Measurements from ENCODE around the gene STK39. TPM values are rescaled to one million over a fixed set of nuclear protein-coding genes. Genes with fewer than 3 reads are reported as not detected.

The STK39 gene
- polyA plus RNA-seq, 3 donors = 30.4 to 36.0 (median 34.7) TPM

DNA sequence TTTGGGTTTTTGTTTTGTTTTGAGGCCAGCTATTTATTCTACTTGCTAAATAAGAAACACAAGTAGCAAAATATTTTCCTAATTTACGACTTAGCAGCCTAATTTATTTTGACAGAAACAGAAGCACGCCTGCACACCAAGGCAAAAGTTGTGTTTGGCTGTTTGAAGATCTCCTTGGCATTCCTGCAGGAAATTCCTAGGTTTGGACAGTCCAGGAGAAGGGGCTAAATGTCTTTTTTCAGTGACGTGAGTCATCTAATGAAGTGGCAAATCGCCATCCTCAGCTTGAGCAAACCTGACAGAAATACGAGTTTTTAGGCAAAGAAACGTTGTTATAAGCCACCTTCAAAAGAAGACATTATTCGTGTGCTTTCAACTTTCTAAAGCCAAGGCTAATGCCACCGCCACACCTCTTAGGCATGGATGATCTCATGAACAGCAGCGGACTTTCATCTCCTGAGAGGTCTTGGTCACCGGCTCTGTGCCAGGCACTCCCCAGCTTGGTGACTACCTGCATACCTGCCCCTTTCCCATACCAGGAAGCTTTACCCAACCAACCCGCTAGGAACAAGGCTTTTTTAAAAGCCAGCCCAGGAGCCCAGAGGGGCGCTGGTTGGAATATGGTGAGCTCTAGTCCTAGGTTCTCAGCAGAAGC is 30.9 kb downstream of the STK39 start:
- DNase-seq (ENCODE audit: extremely low read depth in 1 of 11, low read depth in 9 of 11, low spot score in 4 of 11) = no peak

DNA sequence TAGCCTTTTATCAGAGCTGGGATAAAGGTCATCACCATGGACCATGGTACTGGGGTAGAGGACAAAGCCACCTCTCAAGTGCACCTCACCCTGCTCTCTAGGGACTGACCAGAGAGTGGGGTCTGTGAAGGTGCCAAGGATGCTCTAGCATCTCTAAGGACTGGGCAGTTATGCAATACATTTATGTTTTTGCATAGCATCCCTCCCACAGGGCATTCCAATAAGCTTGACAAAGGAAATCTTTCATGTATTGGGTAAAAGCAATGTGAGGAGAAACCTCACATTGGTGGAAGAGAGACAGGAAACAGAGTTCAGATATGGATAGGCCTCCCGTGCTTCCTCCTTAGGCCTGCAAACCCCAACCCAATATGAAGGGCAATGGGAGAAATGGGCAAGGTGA is 31.6 kb downstream of the STK39 start:
- DNase-seq (ENCODE audit: extremely low read depth in 1 of 11, low read depth in 9 of 11, low spot score in 4 of 11) = no peak

DNA sequence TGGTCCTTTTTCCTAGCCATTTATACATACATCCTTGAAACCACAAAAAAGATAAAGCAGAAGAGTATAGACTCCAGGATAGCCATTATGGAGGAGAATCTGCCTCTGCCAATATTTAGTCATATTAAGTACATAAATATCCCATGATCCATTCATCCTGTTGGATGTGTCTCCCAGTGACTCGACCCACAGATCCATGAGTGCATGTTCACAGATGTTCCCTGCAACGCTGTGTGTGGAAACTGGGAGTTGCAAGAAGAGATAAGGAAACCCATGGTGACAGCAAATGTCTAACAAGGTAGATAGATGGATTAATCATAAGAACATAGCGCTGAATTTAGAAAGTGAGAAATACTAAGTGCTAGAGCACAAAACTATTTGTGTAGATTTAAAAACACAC is 34.5 kb downstream of the STK39 start:
- no peak for DNase-seq (ENCODE audit: extremely low read depth in 1 of 11, low read depth in 9 of 11, low spot score in 4 of 11)

DNA sequence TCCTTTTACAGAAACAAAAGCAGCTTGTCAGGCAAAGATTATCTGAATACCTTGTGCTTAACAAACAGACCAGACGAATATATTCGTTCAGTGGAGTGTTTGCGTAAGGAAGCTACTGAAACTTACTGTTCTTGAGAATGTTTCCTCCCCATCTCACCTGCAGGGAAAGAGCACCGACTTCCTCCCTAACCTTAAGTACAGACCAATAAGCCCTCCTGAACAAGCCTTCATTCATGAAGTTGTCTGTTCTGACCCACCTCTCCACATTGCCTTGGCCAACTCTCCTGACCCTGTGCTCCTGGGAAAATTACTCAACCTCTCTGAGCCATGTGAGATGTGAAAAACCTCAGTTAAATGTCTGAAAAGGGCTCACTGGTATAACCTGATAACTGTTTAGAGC is 35.2 kb downstream of the STK39 start:
- DNase-seq (ENCODE audit: extremely low read depth in 1 of 11, low read depth in 9 of 11, low spot score in 4 of 11) = no peak

DNA sequence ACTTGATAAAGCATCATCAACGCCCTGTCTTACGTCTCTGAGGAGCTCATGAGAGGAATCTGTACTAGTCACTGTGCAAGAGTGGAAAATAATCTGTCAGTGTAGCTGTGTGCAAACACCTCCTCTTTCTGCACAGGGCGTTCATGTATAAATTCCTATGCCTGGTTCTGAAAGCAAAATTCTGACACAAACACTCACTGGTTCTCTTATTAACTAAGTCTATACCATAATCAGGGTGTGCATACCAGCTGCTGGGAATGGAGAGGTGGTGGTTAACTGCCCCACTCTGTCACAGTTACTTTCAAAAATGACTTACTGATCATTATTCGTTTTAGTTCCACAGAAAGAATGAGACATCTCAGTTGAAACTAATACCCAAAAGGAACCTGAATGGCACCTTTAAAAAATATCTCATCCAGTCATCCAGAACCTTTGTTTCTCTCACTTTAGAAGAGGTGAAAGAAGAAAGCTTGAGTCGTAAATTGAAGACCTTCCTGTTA is 35.7 kb downstream of the STK39 start:
- DNase-seq (ENCODE audit: extremely low read depth in 1 of 11, low read depth in 9 of 11, low spot score in 4 of 11) = no peak

DNA sequence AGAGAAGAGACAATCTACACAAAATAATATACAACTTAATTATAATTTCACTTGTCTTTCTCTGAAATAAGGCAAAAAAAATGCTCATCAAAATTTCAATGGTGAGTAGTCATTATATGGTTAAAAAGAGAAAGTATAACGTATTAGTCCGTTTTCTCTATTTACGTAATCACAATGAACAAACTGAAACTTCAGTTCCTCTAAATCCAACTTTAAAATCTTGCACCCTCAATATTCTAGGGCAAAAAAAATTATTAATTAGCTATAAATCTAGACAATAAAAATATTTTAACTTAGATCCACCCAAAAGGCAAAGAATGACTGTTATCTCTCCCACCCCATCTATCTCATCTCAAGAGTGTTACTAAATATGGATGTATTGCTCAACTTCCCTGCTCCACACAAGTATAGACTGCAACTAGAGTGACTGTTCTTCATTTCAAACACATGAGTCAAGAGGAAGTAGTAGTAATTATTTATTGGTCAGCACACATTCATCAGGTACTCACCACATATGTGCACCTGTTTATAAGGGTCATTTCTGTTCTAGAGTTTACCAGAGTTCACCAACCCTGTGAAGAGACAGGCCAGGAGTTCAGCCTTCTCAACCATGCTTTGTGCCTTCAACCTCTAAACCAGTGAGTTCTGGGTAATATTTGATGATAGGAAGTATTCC is 36.4 kb downstream of the STK39 start:
- DNase-seq (ENCODE audit: extremely low read depth in 1 of 11, low read depth in 9 of 11, low spot score in 4 of 11) = no peak

DNA sequence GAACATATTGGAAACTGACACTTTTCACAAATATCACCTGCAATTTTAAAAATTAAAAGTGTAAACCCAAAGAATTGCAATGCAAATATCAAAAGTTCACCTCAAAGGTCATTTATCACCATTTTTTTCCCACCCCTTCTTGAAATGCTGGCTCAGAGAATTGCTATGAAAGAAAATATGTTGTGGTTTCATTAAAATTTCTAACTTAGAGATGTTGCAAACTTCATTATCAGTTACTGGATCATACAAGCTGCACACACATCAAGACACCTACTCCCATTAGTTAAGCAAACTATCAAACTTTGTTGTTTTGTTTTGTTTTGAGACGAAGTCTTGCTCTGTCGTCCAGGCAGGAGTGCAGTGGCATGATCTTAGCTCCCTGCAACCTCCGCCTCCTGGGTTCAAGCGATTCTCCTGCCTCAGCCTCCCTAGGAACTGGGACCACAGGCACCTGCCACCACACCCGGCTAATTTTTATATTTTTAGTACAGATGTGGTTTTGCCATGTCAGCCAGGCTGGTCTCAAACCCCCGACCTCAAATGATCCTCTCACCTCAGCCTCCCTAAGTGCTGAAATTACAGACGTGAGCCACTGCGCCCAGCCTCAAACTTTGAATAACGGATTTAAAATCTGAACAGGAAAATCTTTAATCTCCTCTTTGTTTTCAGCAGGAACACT is 37.0 kb downstream of the STK39 start:
- DNase-seq (ENCODE audit: extremely low read depth in 1 of 11, low read depth in 9 of 11, low spot score in 4 of 11) = no peak

DNA sequence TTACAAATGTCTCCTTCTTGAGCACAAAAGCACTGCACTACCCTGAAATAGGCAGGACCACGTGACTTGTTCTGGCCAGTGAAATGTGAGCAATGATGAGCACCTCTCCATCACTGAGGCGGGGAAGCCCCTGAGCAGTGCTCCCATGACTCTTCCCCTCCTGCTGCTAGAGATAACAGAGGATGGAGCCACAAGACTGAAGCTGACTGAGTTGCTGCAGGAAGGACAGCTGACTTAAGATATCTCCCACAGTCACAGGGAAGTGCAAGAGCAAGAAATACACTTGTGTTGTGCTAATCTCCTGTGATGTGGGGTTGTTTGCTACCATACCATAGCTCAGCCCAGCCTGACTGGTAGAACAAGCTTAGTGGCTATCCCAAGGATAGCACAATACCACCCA is 38.7 kb downstream of the STK39 start:
- no peak for DNase-seq (ENCODE audit: extremely low read depth in 1 of 11, low read depth in 9 of 11, low spot score in 4 of 11)

DNA sequence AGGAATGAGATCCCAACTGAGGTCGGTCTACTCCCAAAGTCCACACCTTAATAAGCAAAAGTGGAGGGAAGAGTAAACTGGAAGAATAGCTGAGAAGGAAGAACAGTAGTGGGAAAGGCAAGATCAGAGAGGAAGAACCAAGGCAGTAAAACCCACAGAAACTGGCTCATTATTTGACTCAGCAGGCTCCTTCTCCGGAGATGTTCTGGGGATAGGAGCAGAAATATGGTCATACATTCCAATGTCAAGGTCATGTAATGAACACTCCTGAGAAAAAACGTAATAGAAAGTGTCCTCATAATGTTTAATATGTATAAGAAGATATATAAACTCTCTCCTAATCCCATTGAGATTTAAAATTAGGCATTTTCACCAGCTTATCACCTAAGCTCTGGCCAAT is 39.5 kb downstream of the STK39 start:
- DNase-seq (ENCODE audit: extremely low read depth in 1 of 11, low read depth in 9 of 11, low spot score in 4 of 11) = no peak

DNA sequence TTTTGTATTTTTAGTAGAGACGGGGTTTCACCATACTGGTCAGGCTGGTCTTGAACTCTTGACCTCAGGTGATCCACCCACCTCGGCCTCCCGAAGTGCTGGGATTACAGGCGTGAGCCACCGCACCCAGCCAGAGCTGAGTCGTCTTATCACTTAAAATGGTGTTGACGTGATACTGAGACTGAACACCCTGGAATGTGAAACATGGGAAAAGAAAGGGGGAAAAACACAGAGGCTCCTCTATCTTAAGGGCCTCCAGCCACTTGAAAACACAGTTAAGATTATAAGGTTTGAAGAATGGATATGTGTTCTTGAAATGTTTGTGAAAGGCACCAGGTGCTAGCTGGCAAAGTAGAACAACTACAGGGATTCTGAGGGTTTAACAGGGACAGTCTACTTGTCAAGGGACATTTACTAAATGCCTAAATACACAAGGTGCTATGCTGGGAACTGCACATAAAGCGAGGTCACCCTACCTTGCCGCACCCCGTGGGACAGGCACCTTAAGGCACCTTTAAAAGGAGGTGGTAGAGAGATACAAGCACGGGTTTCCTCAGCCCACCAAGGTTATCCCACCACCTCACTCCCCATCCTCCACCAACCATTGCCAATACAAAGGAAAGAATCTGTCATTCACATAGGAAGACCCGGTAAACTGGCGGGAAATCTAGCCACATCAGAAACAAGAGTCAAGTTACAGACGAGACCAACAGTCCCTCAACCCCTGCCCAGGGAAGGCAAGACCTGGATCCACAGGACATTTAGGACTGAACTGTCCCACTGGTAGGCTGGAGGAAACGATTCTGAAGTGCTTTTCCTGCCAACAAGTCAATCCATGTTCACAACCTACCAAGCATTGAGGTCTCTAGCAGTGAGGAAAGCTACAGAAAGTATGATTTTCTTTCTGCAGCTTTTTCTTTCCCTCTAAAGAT is 43.4 kb downstream of the STK39 start:
- no peak for DNase-seq (ENCODE audit: extremely low read depth in 1 of 11, low read depth in 9 of 11, low spot score in 4 of 11)

DNA sequence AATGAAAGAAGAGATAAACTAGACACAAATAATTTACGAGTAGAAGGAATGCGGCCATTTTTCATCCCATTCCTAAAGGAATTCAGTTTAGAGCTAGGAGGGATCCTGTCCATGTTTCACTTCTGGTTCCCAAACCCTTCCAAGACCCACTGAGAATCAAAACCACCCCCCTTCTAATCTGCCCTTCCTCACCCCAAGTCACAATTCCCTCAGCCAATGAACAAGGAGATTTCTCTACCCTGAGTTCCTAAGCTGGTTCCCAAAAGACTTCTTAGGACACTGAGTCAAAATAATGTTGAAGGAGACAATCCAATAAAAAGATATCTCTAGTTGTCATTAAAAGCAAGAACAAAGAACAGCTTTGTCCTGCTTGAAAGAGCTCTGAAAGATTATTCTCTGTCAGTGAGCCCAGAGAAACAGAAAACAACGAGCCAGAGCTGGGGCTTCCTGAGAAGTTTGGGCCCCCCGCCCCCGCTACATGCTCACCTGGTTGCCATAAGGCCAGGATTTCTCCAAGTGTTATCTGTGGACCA is 45.7 kb downstream of the STK39 start:
- no peak for DNase-seq (ENCODE audit: extremely low read depth in 1 of 11, low read depth in 9 of 11, low spot score in 4 of 11)

DNA sequence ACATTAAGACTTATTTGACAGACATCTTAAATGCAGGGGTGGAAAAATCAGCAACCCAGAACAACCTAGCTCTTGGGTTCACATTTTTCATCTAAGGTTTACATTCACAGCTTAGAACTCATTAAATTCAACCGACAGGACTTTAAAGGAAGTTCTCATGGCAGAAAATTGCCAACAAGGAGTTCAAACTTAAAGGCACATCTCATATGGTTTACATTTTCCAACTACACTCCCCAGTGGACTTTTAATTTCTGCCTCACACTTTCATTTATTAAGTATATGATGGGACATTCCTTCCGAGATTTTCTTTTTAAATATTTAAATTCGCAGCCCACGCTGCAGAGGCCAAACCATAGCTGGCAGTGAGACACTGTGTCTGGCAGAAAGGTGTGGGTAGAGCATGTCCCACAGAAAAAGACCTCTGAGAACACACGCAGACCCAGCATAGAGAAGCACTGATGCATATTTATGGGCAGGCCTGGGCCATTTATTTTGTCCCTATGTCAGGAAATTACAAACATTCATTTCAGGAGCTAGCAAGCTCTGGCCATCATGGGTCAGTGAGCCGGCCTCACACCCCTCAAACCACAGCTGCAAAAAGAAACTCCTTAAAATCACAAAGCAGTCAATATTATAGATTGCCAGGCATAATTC is 46.3 kb downstream of the STK39 start:
- peak in 9 of 11 donors; percentile 27 to 58 (median 39) for DNase-seq (ENCODE audit: extremely low read depth in 1 of 11, low read depth in 9 of 11, low spot score in 4 of 11)

DNA sequence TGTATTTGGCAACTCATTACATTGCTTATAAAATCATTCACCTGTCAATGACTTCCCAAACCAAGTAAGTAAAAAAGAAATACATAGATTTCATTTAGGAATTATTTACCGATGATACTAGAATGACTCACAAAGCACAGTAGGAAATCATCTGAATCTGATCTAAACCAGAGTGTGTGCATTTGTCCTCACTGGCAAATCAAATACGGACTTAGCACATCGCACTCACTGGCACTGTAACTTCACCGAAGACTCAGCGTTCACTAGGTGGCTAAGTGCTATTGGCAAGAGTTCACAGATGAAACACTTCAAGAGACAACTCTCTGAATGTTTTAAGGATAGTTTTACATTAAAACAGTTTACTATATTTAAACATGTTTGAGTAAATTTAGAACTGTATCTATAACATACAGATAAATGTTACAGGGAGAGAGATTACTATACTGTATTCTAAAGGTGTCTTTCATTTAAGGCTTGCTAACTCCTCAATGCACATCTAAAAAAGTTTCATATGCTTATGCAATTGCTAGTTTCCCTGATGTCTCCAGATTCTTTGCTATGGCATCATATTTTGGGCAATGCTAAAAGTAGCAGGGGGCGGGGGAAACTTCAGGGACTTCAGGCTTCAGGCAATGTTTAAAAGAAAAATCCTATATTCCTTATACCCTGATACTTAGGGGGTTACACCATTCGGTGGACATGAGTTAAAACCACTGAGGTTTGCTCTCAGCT is 48.8 kb downstream of the STK39 start:
- DNase-seq (ENCODE audit: extremely low read depth in 1 of 11, low read depth in 9 of 11, low spot score in 4 of 11) = no peak

DNA sequence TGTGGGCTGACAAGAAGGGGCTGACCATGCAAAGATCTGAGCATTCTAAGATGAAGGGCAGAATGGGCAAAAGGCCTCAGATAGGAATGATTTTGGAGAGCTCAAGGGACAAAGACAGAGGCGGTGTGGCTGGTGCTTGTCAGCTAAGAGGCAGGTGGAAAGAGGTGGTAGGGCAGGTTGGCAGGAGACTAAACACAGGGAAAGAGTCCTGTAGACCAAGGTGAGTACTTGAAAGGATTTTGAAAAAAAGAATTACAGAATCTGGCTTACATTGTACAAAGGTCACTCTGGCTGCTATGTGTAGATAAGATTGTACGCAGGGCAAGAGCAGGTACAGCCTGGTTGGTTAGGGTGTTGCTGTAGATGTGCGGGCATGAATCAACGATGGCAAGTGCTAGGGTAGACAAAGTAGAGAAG is 50.6 kb downstream of the STK39 start:
- no peak for DNase-seq (ENCODE audit: extremely low read depth in 1 of 11, low read depth in 9 of 11, low spot score in 4 of 11)

DNA sequence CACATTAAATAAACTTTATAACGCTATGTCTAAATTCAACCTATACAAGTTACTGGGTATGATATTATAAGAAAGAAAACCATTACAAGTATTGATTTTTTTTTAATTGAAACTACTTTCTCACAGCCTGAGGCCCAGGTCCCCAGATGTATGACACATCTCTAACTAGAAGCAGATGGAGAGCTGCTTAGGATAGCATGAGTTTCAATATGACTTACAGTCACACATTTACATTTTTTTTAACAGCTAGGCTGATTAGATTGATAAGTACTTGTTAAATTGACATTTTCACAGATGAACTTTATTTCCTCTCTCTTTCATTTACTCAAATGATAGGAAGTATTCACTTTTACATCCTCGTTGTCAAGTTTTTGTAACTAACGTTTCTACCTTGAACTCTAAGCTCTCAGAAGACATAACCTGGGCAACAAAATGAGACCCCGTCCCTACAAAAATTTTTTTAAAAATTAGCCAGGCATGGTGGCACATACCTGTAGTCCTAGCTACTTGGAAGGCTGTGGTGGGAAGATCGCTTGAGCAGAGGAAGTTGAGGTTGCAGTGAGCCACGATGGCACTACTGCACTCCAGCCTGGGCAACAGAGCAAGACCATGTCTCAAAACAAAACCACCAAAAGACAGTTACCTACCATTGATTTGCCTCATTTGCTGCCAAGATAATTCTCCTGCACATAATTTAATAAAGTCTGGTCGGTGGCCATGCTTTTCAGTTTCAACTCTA is 52.4 kb downstream of the STK39 start:
- no peak for DNase-seq (ENCODE audit: extremely low read depth in 1 of 11, low read depth in 9 of 11, low spot score in 4 of 11)

DNA sequence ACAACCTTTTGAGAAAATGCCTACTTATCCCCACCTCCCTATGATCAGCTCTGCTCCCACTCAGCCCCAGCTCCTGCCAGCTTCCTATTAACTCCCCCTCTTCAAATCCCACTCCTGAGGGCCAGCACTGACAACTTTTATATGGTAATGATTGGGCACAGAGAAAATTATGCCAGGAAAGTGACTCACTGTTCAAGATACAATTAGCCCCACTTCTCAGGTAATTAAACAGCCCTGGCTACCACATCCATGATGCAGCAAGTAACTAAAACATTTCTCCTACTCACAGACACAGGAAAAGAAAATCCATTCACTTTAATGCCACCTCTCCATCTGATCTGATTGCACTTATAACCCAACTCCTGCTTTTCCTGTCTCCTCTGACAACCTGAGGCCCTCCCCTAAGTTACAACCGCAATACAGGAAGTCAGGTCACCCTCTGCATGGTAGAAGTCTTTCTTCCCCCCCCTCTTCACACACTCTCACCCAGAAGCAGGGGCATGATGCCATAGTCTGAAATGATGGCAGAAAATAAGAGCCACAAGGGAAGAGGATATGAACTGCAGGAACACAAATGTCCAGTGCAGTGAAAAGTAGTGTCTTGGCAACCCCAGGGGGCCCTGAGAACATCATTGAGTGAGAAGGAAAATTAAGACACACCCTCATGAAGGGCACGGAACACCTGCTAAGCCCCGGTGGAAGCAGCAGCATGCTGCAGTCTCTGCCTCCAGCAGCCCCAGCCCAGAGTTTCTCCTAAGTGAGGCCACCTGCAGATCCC is 54.4 kb downstream of the STK39 start:
- no peak for DNase-seq (ENCODE audit: extremely low read depth in 1 of 11, low read depth in 9 of 11, low spot score in 4 of 11)

Measured in renal cortex interstitium (tissue), 11 donors.